ENCODE data around the gene TMEM179.
A peak's percentile ranks its signal among the peaks of the same experiment; 100 is the strongest.

Gene TMEM179

DNA sequence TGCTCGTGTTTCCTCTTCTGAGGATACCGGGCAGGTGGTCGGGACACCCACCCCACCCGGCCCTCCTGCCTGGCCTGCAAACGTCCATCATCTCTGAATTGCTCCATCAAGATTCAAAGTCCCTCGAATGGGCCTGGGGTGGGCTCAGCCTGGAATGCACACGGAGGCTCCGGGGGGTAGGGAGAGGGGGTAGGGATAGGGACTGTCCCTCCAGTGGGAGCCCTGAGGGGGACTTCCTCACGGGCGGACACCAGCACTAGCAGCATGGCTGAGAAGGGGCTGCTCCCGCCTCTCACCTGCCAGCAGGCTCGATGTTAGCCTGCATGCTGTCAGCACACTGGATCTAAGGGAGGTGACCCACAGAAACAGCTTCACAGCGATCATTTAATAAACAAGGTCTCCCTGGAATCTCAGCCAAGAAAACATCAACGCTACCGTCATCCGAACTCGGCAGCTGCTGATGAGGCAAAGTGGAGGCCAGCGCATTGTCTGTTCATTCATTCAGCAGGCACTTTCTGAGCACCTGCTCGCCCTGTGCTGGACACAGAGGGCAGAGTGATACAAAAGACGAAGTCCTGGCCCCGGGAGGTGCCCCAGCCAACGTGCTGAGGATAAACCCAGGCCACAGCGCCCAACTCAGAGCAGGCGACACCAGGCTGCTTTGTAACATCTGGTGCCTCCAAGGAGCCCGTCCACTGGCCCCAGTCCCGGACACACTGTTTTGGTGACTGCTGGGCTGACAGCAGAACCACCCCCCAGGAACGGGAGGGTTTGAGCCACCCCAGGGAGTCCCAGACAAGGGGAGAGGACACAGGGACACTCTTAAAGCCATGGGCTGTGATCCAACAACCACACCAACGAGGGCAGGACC, 6.3 kb downstream of the TMEM179 start:
- DNase-seq: no peak

DNA sequence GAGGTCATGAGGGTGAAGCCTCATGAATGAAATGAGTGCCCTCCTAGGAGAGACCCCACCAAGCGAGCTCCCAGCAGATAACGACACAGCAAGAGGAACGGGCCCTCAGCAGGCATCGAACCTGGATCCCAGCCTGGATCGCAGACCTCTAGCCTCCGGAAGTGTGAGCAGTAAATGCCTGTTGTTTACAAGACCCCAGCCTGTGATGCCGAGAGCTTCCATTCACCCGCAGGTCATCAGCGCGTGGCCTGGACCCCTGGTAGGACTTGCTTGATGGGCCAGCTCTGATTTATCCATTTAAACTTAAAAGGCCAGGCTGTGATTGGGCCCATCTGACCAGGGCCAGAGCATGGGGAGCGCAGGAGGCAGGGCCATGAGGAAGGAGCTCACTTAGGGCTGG, 7.0 kb downstream of the TMEM179 start:
- no peak for DNase-seq

DNA sequence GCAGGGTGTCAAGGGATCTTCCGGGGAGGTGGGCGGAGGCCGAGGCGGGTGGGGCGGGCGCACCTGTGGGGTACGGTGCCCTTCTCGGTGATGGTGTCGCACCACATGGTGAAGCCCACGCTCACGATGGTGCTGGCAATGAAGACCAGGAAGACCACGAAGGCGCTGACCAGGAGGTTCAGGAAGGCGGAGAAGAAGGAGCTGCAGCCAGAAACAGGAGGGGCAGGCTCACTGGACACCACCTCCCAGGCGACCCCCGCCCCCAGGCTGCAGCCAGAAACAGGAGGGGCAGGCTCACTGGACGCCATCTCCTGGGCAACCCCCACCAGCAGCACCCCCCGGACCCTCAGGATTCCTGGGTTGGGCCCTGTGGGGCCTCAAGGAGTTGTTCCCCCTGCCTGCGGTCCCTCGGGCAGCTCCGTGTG, 7.6 kb downstream of the TMEM179 start:
- no peak for DNase-seq

DNA sequence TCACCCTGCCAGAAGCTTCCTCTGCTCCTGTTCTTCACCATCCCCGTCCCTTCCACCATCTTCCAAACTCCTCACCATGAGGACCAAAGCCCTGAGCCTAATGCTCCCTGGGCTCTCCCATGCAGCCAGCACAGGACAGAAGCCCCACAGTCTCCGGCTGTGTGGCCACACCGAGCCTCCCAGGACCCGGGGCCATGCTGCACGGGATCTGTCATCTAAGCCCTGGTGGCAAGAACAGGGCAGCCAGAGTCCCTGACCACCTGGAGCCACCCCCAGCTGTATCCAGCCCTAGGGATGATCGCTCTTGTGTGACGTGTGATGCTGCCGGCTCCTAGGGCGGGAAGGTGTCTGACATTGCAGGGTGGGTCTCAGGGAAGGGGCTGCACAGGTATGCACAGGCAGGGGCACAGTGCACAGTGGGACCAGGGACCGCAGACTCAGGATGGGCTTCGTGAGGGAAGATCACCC, 8.1 kb downstream of the TMEM179 start:
- no peak for DNase-seq

DNA sequence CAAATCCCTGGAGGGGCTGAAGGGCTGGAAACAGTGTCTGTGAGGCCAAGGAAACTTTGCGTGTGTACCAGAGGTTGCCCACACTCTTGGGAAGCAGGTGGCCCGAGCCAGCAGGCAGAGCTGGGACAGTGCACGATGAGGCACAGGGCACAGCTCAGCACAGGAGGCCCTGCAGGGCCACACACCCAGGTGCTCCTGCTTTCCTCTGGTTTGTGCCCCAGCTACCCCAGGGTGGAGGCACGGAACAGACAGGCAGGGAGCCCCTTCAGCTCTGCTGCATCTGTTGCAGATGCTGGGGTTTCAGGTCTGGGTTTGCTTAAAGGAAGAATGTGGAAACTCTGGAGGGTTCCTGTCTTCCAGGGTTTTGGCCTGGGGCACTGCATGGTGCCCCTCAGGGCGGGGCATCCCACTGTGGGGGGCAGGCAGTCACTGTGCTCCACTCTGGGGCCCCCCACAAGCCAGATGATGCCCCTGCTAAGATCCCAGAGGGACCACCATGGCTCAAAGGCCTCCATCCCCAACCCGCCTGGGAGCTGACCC, 8.6 kb downstream of the TMEM179 start:
- DNase-seq: no peak

DNA sequence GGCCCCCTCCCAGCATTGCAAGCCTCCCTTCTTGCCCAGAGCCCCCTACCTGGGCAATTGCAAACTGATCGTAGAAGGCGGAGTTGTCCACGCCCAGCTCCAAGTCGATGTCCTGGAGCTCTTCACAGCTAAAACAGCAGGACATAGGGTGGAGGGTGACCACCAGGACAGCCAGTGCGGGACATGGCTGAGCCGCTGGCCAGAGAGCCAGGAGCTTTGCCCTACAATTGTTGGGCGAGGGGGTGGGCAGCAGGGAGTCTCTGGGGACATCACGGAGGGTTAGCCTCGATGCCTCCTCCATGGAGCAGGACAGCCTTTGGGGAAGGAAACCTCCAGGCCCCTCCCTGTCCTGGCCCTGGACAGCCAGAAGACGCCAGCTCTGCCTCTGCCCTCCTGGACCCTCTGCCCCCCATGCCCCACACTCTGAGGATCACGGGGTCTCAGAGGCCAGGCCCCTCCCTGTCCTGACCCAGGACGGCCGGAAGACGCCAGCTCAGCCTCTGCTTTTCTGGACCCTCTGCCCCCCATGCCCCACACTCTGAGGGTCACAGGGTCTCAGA, 9.4 kb downstream of the TMEM179 start:
- DNase-seq: no peak

DNA sequence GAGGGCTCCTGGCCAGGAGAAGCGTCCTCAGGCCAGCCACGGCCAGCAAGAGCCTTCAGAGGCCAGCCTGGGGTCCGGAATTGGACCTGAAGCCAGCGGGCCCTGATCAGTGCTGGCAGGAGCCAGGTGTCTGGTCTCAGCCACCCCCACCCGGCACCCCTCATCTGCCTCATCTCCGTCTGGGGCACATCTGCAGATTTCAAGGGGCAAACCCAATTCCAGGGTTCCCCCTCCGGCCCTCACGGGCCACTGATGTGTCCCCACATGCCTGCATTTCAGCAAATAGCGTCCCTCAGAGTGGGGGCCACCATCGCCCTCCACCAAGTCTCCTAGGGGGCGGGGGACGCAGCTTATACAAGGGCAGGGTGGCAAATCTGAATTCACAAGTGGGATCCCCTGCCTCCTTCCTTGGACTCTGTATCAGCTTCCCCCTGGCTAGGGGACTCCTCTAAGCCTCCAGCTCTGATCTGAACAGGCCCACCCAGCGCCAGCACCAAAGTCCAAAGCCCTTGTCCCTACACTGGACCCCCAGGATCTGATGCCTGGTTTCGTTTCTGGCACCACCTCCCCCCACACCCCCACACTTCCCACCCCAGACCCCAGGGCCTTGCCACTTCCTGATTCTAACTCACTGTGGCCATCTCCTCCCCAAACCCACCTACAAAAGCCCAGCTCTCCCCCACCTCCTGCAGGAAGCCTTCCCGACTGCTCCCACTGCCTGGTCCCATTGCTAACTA, 10.1 kb downstream of the TMEM179 start:
- no peak for DNase-seq

DNA sequence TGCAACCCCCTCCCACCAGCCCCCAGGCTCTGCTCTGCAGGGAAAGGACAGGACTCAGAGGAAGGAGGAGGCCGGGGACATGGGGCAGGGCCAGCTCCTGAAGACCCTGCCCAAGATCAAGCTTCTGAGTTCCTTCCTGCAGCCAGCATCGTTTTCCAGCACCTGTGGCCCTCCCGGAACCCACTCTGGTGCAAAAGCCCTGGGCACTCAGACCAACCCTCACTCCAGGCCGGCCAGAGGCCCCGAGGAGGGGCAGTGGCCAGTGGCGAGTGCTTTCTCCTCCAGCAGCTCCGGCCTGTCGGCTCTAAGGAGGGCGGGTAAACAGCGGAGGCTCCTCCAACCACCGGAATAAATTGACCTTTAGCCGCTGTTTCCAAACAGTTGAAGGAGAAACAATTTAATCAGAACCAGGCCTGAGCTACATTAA, 10.8 kb downstream of the TMEM179 start:
- DNase-seq: no peak

DNA sequence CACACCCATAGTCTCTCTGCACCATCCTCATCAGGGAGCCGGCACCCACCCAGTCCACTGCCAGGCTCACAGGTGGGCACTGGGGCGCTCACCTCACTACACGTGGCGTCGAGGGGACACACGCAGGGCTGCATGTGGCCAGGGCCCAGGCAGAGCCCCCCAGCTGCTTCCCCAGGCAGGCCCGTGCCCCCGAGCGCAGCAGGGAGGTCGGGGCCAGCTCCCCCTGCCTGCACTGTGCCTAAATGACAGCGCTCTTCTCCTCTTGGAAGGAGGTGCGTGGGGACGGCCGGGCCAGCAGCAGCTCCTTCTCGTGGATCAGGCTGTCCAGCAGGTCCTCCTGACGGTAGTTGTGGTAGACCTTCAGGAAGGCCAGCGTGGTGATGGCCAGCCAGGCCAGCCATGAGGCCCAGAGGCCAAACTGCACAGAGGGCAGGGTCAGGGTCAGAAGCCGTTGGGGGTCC, 11.3 kb downstream of the TMEM179 start:
- no peak for DNase-seq

DNA sequence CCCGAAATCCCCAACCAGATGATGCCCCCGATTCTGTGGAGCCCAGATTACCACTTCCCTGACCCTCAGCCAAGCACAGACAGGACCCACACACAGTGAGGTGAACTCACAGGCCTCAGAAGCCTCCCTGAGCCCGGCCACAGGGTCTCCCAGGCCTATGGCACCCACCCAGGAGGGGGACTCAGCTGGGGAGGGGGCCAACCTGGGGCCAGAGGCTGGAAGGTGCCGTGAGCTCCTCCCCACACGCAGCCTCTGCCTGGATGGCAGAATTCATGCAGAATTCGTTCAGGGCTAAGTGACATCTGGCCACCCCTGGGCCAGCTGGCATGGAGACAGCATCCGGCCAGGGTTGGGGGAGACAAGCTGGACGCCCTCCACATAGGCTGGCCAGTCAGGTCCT, 11.8 kb downstream of the TMEM179 start:
- DNase-seq: no peak

DNA sequence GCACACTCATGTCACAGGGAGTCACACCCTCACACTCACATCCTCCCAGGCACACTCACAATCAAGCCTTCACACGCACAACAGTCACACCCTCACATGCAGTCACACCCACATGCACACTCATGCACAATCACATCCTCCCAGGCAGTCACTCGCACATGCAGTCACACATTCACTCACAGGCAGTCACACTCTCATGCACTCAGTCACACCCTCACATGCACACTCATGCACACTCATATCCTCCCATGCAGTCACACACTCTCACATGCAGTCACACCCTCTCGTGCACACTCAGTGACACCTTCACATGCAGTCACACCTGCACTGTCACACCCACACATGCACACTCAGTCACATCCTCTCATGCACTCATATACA, 12.3 kb downstream of the TMEM179 start:
- no peak for DNase-seq

DNA sequence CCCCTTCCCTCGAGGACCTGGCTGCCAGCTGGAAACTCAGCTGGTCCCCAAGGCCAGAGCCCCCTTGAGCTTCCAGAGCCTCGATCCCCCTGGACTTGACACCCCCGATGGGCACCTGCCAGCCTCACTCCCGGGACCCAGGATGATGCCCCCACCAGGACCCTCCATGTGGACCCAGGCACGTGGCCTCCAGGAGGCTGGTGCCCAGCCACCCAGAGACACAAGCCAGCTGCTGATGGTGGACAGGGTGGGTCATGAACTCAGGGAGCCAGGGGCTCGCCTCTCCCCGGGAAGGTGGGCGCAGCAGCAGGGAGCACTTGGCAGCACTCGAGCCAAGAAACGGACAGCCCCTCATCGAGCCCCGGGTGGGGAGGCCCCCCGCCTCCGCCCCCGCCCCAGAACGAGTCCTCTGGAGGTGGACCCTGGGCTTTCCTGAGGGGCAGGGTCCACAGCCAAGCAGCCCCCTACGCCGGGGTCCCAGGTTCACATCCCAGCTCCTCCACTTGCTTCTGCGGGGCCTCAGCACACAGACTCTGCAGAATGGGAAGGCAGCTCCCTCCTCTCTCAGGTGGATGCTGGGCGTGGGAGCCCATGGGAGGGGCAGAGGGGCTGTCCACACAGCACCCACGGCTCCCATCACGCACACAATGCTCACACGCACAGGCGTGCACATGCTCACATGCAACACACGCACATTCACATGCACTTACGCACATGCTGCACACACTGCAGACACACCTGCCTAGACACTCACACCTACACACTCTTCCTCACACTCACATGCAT, 12.9 kb downstream of the TMEM179 start:
- no peak for DNase-seq

DNA sequence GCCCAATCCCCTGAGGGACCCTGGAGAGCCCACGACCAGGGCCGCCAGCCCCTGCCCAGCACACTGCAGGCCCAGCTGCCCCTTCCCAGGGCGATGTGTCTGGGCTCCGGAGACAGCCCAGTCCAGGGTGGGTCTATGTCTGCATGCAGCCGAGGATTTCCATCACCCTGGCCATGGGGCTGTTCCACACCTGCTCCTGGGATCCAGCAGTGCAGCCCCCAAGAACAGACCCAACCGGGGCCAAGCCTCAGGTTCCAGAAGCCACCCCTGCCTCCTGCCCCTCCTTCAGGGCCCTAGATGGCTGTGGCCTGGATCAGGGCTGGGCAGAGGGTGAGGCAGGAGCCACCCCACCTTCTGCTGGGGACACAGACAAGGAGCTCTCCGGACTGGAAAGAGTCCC, 13.5 kb downstream of the TMEM179 start:
- DNase-seq: no peak

DNA sequence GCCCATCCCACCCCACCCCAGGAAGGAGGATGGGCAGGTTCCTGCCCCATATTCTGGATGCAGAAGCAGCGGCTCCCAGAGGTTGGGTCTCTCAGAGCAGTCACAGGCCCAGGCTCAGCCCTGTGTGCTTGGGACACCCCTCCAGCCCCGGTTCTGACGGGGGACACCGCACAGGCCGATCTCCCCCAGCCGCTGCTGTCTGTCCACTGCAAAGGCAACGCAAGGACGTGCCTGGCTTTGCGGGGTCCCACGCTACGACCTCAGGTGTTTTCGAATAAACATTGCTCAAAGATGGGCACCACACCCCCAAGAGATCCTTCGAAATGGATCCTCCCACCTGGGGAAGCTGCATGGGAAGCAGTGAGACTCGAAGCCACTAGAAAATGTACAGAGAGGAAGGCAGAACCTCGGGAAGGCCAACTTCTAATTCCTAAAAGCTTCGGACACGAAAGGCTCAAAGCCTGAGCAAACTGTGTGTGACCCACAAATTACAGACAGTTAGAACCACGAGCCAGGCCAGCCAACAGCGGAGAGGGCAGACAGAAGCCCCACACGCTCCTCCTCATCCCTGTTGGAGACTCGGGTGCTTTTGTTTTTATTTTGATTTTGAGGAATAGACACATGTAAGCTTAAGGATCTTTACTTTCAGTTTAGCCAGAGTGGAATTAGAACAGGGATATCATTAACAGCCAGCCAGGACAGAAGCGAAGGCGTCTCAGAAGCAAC, 14.2 kb downstream of the TMEM179 start:
- no peak for DNase-seq

DNA sequence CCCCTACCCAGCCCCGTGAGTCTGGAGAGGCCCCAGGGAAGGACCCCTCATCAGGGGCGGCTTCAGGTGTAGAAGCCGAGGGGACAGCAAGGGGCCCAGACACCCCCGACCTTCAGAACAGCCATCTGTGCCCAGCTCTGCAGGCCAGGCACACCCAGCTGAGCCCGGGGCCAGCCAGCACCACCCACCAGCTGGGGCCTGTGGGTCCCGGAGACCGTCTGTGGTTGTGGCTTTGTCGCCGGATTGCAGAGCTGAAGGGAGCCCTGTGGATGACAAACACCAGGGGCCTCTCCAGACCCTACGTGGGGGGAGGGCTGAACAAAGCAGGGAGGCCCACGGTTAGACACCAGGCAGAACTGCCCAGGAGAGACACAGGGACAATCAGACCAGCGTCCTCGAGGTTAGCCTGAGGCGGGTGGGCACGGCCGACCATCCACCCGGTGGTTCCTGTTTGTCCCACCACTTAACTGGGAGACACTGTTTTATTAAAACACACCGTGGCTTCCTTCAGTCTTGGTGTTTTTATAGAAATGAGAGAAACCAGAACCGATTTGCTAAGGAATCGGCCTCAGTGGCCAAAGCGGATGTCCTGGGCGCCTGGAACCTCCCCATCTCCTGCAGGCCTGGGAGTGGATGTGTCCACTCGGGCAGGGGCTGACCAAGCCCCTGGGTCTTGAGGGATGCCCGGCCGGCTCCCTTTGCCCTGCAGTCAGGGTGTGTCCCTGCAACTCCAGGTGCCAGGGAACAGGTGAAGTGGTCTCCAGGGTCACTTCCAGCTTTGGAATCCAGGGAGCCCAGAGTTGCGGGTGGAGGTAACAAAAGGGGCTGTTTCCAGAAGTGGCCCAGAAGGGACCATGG, 15.0 kb downstream of the TMEM179 start:
- DNase-seq: no peak

DNA sequence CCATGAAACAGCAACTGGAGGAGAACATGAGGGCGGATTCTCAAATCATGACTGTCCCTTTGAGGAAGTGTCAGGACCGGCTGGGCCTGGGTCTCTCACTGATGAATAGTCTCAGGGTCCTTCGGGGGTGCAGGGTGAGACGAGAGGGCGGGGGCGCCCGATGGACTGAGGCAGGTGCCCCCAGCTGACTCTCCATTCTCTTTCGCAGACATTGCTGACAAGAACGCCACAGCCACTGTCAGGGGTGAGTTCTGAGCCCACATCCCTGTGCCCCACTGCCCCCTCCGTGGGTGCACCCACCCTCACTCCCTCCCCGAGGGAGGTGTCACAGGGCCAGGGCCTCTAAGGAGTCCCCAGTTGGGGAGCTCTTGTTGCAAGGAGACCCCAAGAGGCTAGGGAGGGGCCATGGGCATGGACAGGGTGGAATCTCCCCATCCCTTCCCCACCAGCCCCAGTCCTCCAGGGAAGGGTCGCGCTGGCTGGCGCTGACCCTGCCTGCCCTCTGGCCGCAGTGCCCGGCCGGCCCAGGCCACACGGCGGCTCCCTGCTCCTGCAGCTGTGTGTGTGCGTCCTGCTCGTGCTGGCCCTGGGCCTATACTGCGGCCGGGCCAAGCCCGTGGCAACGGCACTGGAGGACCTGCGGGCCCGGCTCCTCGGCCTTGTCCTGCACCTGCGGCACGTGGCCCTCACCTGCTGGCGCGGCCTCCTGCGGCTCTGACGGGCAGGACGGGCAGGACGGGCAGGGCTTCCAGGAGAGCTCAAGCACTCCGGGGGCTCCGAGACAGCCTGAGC, 16.3 kb downstream of the TMEM179 start:
- peak in 1 of 2 donors; percentile 29 for DNase-seq

DNA sequence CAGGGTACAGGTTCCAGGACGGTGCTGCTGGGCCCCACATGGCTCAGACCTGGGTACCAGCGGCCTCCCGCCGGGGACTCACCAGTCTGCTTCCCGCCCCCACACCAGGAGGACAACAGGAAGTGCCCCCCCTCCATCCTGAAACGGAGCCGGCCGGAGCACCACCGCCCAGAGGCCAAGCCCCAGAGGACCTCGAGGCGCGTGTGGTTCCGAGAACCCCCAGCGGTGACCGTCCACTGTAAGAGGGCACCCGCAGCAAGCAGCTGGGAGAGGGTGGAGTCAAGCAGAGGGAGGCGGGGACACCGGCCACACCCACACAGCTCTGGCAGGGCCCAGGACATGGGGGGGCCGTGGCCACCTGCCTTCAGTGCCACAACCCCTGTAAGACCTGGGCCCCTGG, 16.9 kb downstream of the TMEM179 start:
- no peak for DNase-seq

DNA sequence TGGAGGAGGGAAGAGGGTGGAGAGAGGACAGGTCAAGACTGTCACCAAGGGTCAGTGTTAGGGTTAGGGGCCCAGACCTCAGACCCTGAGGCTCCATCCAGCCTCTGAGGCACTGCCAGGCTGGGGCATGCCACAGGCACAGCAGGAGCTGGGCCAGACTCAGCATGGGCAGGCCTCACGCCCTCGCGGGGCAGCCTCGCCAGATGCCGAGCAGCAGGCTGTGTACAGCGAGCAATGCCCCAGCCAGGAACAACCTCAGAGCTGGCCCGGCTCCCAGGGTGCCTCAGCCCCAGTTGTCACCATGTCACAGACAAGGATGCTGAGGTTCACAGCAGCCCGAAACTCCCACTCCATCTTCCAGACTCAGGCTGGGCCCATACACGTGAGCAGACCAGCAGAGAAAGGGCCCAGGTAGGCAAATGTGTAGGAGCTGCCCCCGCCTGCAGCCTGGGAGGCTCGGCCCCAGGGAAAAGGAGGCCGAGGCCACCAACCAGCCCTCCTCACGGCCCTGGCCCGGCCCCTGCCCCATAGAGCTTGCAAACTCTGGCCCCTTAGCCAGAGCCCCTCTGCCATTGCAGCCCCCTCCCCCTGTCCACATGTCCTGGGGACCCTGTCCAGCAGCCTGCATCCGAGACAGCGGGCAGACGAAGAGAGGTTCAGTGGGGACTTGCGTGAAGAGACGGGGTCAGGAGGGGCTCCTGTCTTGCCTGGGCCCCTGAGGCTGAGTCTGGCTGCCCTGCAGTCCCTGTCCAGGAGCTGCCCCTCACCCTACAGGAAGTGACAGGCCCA, 17.5 kb downstream of the TMEM179 start:
- DNase-seq: peak in 1 of 2 donors; percentile 32

All from hippocampal formation (tissue), 2 donors.